Measurements from ENCODE around the gene MBL2. TPM values are rescaled to one million over a fixed set of nuclear protein-coding genes. Genes with fewer than 3 reads are reported as not detected.

The MBL2 gene
- polyA plus RNA-seq, 1 donor (not counting 4 experiments of a cell fraction or from before 2014, with no cell fraction given), result not detected

DNA sequence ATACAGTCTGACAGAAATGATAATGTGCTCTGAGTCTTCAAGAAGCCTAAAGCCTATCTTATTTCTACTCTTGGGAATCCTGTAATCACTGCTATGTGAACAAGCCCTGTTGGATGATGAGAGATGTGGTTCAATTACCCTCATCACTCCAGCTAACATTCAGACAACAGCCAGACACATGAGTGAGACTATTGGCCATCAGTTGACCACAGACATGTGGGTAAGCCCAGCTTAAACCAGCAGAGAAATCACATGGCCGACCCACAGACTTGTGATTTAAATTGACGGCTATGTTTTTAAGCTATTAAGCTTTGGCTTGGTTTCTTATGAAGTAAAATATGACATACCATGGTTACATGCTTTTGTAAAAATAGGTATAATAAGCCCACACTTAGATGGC lies 2.6 kb downstream of the MBL2 start:
- no peaks in the 10 kb centered on the region for H3K4me1 ChIP-seq (ENCODE audit: control insufficient read depth, extremely low read depth, insufficient read depth, low read length)
- no peak overlapping the region for H3K27ac ChIP-seq (ENCODE audit: control insufficient read depth, insufficient read depth, low read length)
- TF ChIP-seq CTCF (optimal IDR thresholded peaks at IDR 0.05 in 1 of 3, IDR thresholded peaks at IDR 0.05 in 1 of 3, conservative IDR thresholded peaks at IDR 0.05 in 1 of 3; ENCODE audit: extremely low read depth in 1 of 3, insufficient read depth in 2 of 3, low read length in 3 of 3), result no peak
- no peak for TF ChIP-seq EZH2 (IDR thresholded peaks at IDR 0.05; ENCODE audit: low read length)
- no peaks in the 10 kb centered on the region for H3K36me3 ChIP-seq (ENCODE audit: control insufficient read depth in 2 of 2, extremely low read depth in 1 of 2, insufficient read depth in 2 of 2, low read length in 2 of 2)
- H3K4me2 ChIP-seq (ENCODE audit: control insufficient read depth, extremely low read depth, insufficient read depth, low read depth, low read length), result no peak overlapping the region
- dilution Hi-C loops (cut with MboI; ENCODE audit: extremely low pct_ligation_motif_present, low sequenced_read_pairs), result no loop called here
- H4K20me1 ChIP-seq (ENCODE audit: control insufficient read depth, extremely low read depth, insufficient read depth, low read length), result no peaks in the 10 kb centered on the region
- DNase-seq (ENCODE audit: low read depth, low spot score) (no peak), FAIRE-seq (no peak)
- H3K9me3 ChIP-seq (ENCODE audit: control insufficient read depth, low read depth, low read length), result no peaks in the 10 kb centered on the region
- H3K9me1 ChIP-seq (ENCODE audit: control insufficient read depth, extremely low read depth, insufficient read depth, low read length), result no peaks in the 10 kb centered on the region
- H3K9ac ChIP-seq (ENCODE audit: control insufficient read depth, extremely low read depth, insufficient read depth, low read length), result no peak overlapping the region
- H3K27me3 ChIP-seq (ENCODE audit: control insufficient read depth, extremely low read depth, insufficient read depth, low read length), result no peaks in the 10 kb centered on the region
- no peak overlapping the region for H3K4me3 ChIP-seq (ENCODE audit: control insufficient read depth in 2 of 3, extremely low read depth in 1 of 3, insufficient read depth in 2 of 3, low read depth in 1 of 3, low read length in 3 of 3)
- no peaks in the 10 kb centered on the region for H3K79me2 ChIP-seq (ENCODE audit: control insufficient read depth, insufficient read depth, low read length)
- no peak overlapping the region for H2AFZ ChIP-seq (ENCODE audit: control insufficient read depth, low read length)

DNA sequence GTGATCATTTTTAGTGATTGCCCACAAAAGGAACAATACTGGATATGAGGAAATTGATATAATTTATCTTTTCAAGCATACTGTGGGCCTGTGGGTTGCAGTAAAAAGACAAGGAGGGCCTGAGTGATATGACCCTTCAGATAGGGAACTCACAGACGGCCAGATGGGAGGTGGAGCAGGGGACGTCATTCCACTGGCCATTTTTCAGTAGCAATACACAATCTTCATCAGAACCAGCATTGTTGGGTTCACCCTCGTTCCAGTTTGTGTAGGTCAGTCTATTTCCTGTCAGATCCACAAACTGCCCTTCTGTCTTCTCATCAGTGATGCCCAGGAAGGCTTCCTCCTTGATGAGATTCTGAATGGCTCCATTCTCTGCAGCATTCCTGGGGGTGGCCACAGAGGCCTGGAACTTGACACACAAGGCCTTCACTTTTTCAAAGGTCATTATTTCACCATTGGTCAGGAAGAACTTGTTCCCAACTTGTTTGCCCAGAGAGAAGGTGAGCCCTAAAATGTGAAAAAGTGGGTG lies 4.5 kb downstream of the MBL2 start:
- Histone ChIP-seq H4K20me1 (ENCODE audit: control insufficient read depth, extremely low read depth, insufficient read depth, low read length) (no peaks in the 10 kb centered on the region), H3K36me3 (ENCODE audit: control insufficient read depth in 2 of 2, extremely low read depth in 1 of 2, insufficient read depth in 2 of 2, low read length in 2 of 2) (no peaks in the 10 kb centered on the region), H3K27me3 (ENCODE audit: control insufficient read depth, extremely low read depth, insufficient read depth, low read length) (no peaks in the 10 kb centered on the region), H2AFZ (ENCODE audit: control insufficient read depth, low read length) (no peak overlapping the region), H3K9me3 (ENCODE audit: control insufficient read depth, low read depth, low read length) (no peaks in the 10 kb centered on the region), H3K9me1 (ENCODE audit: control insufficient read depth, extremely low read depth, insufficient read depth, low read length) (no peaks in the 10 kb centered on the region), H3K4me1 (ENCODE audit: control insufficient read depth, extremely low read depth, insufficient read depth, low read length) (no peaks in the 10 kb centered on the region), H3K9ac (ENCODE audit: control insufficient read depth, extremely low read depth, insufficient read depth, low read length) (no peak overlapping the region), H3K79me2 (ENCODE audit: control insufficient read depth, insufficient read depth, low read length) (no peaks in the 10 kb centered on the region), H3K4me3 (ENCODE audit: control insufficient read depth in 2 of 3, extremely low read depth in 1 of 3, insufficient read depth in 2 of 3, low read depth in 1 of 3, low read length in 3 of 3) (no peak overlapping the region), H3K27ac (ENCODE audit: control insufficient read depth, insufficient read depth, low read length) (no peak overlapping the region), H3K4me2 (ENCODE audit: control insufficient read depth, extremely low read depth, insufficient read depth, low read depth, low read length) (no peak overlapping the region)
- dilution Hi-C loops (cut with MboI; ENCODE audit: extremely low pct_ligation_motif_present, low sequenced_read_pairs), result no loop called here
- FAIRE-seq (no peak), DNase-seq (ENCODE audit: low read depth, low spot score) (no peak)
- TF ChIP-seq EZH2 (IDR thresholded peaks at IDR 0.05; ENCODE audit: low read length), result no peak

DNA sequence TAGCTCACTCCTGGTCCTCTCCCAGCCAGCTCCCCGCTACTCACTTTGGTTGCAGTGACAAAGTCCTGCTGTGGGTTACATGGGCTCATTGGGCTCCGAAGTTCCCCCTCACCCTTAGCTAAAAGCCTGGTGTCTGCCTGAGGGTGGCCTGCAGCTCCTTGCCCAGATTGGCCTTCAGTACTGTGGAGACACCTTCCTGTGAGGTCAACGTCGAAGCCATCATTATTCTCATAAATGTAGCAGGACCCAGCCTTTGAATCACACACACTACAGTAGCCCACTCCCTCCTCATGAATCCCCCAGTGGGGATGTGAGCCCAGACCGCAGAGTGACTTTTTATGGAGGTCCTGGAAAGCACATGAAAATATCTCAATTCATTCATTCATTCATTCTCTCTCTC lies 10.5 kb downstream of the MBL2 start:
- Histone ChIP-seq H3K27ac (ENCODE audit: control insufficient read depth, insufficient read depth, low read length) (no peak overlapping the region), H2AFZ (ENCODE audit: control insufficient read depth, low read length) (no peak overlapping the region), H3K9me3 (ENCODE audit: control insufficient read depth, low read depth, low read length) (no peaks in the 10 kb centered on the region), H3K27me3 (ENCODE audit: control insufficient read depth, extremely low read depth, insufficient read depth, low read length) (no peaks in the 10 kb centered on the region), H3K36me3 (ENCODE audit: control insufficient read depth in 2 of 2, extremely low read depth in 1 of 2, insufficient read depth in 2 of 2, low read length in 2 of 2) (no peaks in the 10 kb centered on the region), H3K4me3 (ENCODE audit: control insufficient read depth in 2 of 3, extremely low read depth in 1 of 3, insufficient read depth in 2 of 3, low read depth in 1 of 3, low read length in 3 of 3) (no peak overlapping the region), H3K4me2 (ENCODE audit: control insufficient read depth, extremely low read depth, insufficient read depth, low read depth, low read length) (no peak overlapping the region), H3K9ac (ENCODE audit: control insufficient read depth, extremely low read depth, insufficient read depth, low read length) (no peak overlapping the region), H4K20me1 (ENCODE audit: control insufficient read depth, extremely low read depth, insufficient read depth, low read length) (no peaks in the 10 kb centered on the region), H3K4me1 (ENCODE audit: control insufficient read depth, extremely low read depth, insufficient read depth, low read length) (no peaks in the 10 kb centered on the region), H3K9me1 (ENCODE audit: control insufficient read depth, extremely low read depth, insufficient read depth, low read length) (no peaks in the 10 kb centered on the region), H3K79me2 (ENCODE audit: control insufficient read depth, insufficient read depth, low read length) (no peaks in the 10 kb centered on the region)
- no peak for TF ChIP-seq EZH2 (IDR thresholded peaks at IDR 0.05; ENCODE audit: low read length)
- TF ChIP-seq CTCF (optimal IDR thresholded peaks at IDR 0.05 in 1 of 3, IDR thresholded peaks at IDR 0.05 in 1 of 3, conservative IDR thresholded peaks at IDR 0.05 in 1 of 3; ENCODE audit: extremely low read depth in 1 of 3, insufficient read depth in 2 of 3, low read length in 3 of 3), result no peak
- dilution Hi-C loops (cut with MboI; ENCODE audit: extremely low pct_ligation_motif_present, low sequenced_read_pairs), result no loop called here
- DNase-seq (ENCODE audit: low read depth, low spot score), result no peak
- no peak for FAIRE-seq
